Smooth muscle cell (in vitro differentiated cells): ENCODE data around the gene ADA. TPM values are rescaled to one million over a fixed set of nuclear protein-coding genes. Genes with fewer than 3 reads are reported as not detected.

ENCODE experiments used
- DNase-seq: peaks from one replicate; lab custom pipeline; 2025; ENCODE audit not compliant: unreplicated experiment; lab: John Stamatoyannopoulos, UW
- H2AFZ ChIP-seq: fragments of 200-600 bp; sonication (generic); 2 replicates; pipeline ENCODE4 v1.6.0; 2016; ENCODE audit warnings: antibody characterized with exemption, low read depth, mild to moderate bottlenecking
- H3F3A ChIP-seq: fragments of 200-600 bp; sonication (generic); 2 replicates; pipeline ENCODE4 v1.6.0; 2017; ENCODE audit warnings: antibody characterized with exemption, low read depth
- H3K27ac ChIP-seq: fragments of 200-600 bp; sonication (generic); 2 replicates; pipeline ENCODE4 v1.5.1; 2016; ENCODE audit warnings: low read depth, mild to moderate bottlenecking
- H3K27me3 ChIP-seq: fragments of 200-600 bp; sonication (generic); 2 replicates; pipeline ENCODE4 v1.6.1; 2016; ENCODE audit warnings: low read depth, mild to moderate bottlenecking
- H3K36me3 ChIP-seq: fragments of 200-600 bp; sonication (generic); 2 replicates; pipeline ENCODE4 v1.5.1; 2016; ENCODE audit warnings: low read depth
- H3K4me1 ChIP-seq: fragments of 200-600 bp; sonication (generic); 2 replicates; pipeline ENCODE4 v1.5.1; 2016; ENCODE audit warnings: low read depth
- H3K4me2 ChIP-seq: fragments of 200-600 bp; sonication (generic); 2 replicates; pipeline ENCODE4 v1.6.0; 2016; ENCODE audit warnings: mild to moderate bottlenecking
- H3K4me3 ChIP-seq: fragments of 200-600 bp; sonication (generic); 2 replicates; pipeline ENCODE4 v1.5.1; 2016; ENCODE audit warnings: mild to moderate bottlenecking
- H3K79me2 ChIP-seq: fragments of 200-600 bp; sonication (generic); 2 replicates; pipeline ENCODE4 v1.6.0; 2016; ENCODE audit warnings: low read depth, mild to moderate bottlenecking
- H3K9ac ChIP-seq: fragments of 200-600 bp; sonication (generic); 2 replicates; pipeline ENCODE4 v1.6.0; 2016; ENCODE audit warnings: low read depth
- H3K9me3 ChIP-seq: fragments of 200-600 bp; sonication (generic); replicated peaks from 2 replicates; pipeline ENCODE4 v1.5.1; 2016; ENCODE audit warnings: low read depth
- H4K20me1 ChIP-seq: fragments of 200-600 bp; sonication (generic); 2 replicates; pipeline ENCODE4 v1.6.0; 2016; ENCODE audit warnings: low read depth
- WGBS: methylation state at CpG from one replicate; pipeline ENCODE4 v1.1.7; 2016; ENCODE audit warnings: low lambda C conversion rate; 5-methylcytosine and 5-hydroxymethylcytosine counted together
- polyA plus RNA-seq: library from polyadenylated mRNA; unstranded; fragments of >200 nt; fragmentation: Nextera tagmentation; extraction: Ambion mirVana; gene quantifications from 2 replicates; pipeline ENCODE4 v1.2.1, GENCODE V29; 2016
- total RNA-seq: library from RNA; depleted of rRNA; stranded (reverse); fragments of >200 nt; gene quantifications from 2 replicates; pipeline ENCODE4 v1.2.3, GENCODE V29; 2014
- TF ChIP-seq, protein P1 (sequence below): fragments of 200-600 bp; sonication (generic); IDR thresholded peaks from 2 replicates; pipeline ENCODE4 v1.5.1; 2017; ENCODE audit warnings: borderline replicate concordance, mild to moderate bottlenecking, antibody characterized with exemption; ENCODE audit not compliant: insufficient read depth, poor library complexity, severe bottlenecking

Gene ADA
- total and polyA plus RNA-seq, 2 experiments from 2014 or later, result 28.4 to 35.2 TPM

DNA sequence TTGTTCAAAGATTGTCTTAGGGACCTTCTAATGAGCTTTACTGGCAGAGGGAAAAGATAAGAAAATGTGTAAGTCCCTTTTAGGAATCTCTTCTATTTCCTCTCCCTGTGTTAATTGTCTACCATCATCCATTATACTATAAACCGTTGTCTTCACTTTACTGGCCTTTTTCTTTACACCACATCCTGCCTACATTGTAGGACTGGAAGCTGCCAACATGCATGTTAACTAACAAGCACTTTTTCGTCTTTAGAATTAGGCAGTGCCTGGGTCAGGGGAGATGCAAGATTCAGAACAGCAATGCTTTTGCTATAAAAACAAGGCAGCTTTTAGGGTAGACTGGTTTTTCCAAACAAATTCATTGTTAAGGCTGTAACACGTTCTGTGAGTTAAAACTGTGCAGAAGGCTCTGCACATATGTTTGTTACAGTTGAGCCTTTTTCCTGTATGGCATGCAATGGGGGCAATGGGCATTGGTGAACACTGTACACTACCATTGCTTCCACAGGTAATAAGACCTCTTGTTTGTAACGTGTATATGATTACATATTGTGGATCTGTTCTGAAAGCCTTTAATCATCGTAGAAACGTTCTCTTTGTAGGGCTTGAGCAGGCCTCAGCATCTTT is 80.0 kb downstream of the ADA start:
- Histone ChIP-seq H3K27me3 (no peaks in the 10 kb centered on the region), H3K79me2 (peaks cover 13% of the 10 kb centered on the region), H3K36me3 (no peaks in the 10 kb centered on the region), H3K9me3 (no peaks in the 10 kb centered on the region), H3K4me1 (peaks cover 12% of the 10 kb centered on the region), H3K27ac (peak overlapping the region; percentile 99), H4K20me1 (no peaks in the 10 kb centered on the region), H3F3A (peaks cover 46% of the 10 kb centered on the region), H2AFZ (no peak overlapping the region), H3K4me2 (peak overlapping the region; percentile 49), H3K9ac (peak overlapping the region; percentile 86), H3K4me3 (no peak overlapping the region)
- DNase-seq, result no peak
- TF ChIP-seq, protein P1, sequence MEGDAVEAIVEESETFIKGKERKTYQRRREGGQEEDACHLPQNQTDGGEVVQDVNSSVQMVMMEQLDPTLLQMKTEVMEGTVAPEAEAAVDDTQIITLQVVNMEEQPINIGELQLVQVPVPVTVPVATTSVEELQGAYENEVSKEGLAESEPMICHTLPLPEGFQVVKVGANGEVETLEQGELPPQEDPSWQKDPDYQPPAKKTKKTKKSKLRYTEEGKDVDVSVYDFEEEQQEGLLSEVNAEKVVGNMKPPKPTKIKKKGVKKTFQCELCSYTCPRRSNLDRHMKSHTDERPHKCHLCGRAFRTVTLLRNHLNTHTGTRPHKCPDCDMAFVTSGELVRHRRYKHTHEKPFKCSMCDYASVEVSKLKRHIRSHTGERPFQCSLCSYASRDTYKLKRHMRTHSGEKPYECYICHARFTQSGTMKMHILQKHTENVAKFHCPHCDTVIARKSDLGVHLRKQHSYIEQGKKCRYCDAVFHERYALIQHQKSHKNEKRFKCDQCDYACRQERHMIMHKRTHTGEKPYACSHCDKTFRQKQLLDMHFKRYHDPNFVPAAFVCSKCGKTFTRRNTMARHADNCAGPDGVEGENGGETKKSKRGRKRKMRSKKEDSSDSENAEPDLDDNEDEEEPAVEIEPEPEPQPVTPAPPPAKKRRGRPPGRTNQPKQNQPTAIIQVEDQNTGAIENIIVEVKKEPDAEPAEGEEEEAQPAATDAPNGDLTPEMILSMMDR, result no peak
- 32% methylated on average over 6 of the region's 6 CpGs for whole genome bisulfite sequencing

DNA sequence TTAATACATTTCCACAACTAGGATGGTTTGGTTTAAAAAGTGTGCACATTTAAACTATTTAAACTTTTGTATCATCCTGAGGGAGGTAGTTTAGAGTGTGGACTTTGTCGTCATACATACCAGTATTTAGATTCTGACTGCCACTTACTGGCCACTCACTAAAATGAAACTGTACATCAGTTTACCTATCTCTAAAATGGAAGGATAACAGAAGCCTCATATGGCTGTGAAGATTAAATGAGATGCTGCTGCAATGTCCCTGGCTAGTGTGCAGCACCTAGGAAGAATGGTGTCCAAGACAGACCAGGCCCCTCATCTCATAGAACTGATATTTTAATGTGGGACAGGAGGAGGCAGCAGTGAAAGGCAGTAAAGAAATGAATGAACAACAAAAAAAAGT is 81.1 kb downstream of the ADA start:
- no peaks in the 10 kb centered on the region for H3K27me3 ChIP-seq
- no peak for DNase-seq
- WGBS, result 97% methylated on average over 1 of the region's 1 CpG
- H3K27ac ChIP-seq, result peak overlapping the region; percentile 50
- peaks cover 46% of the 10 kb centered on the region for H3F3A ChIP-seq
- no peak overlapping the region for H3K4me2 ChIP-seq
- TF ChIP-seq, protein P1, result no peak
- no peak overlapping the region for H2AFZ ChIP-seq
- H3K9me3 ChIP-seq, result no peaks in the 10 kb centered on the region
- H3K36me3 ChIP-seq, result no peaks in the 10 kb centered on the region
- H4K20me1 ChIP-seq, result no peaks in the 10 kb centered on the region
- H3K9ac ChIP-seq, result no peak overlapping the region
- H3K4me3 ChIP-seq, result no peak overlapping the region
- H3K79me2 ChIP-seq, result peaks cover 13% of the 10 kb centered on the region
- peaks cover 12% of the 10 kb centered on the region for H3K4me1 ChIP-seq

Other genes with a start within 250 kb of the ADA start
- gene TTPAL, start 175.8 kb downstream of the ADA start, total RNA-seq, result 5.6 and 9.2 TPM in 2 replicates
- gene TTPAL, start 175.8 kb downstream of the ADA start, polyA plus RNA-seq, result 5.8 and 10.9 TPM in 2 replicates
- 84.9 and 96.0 TPM in 2 replicates for gene SERINC3, start 129.6 kb downstream of the ADA start, total RNA-seq
- gene SERINC3, start 129.6 kb downstream of the ADA start, polyA plus RNA-seq, result 99.5 and 106 TPM in 2 replicates
- 81.4 and 86.1 TPM in 2 replicates for gene PKIG, start 69.1 kb downstream of the ADA start, total RNA-seq
- gene PKIG, start 69.1 kb downstream of the ADA start, polyA plus RNA-seq, result 67.5 and 68.9 TPM in 2 replicates
- gene CCN5, start 63.7 kb upstream of the ADA start, total RNA-seq, result not detected in 2 replicates
- gene CCN5, start 63.7 kb upstream of the ADA start, polyA plus RNA-seq, result not detected in 2 replicates
- gene KCNK15, start 94.2 kb upstream of the ADA start, total RNA-seq, result 0.54 TPM in 1 of 2 replicates, not detected in the other
- gene KCNK15, start 94.2 kb upstream of the ADA start, polyA plus RNA-seq, result 0.06 and 0.24 TPM in 2 replicates
- gene RIMS4, start 158.8 kb upstream of the ADA start, total RNA-seq, result not detected in 2 replicates
- gene RIMS4, start 158.8 kb upstream of the ADA start, polyA plus RNA-seq, result not detected in 2 replicates
- gene YWHAB, start 234.0 kb upstream of the ADA start, total RNA-seq, result 99.6 and 99.8 TPM in 2 replicates
- 226 and 246 TPM in 2 replicates for gene YWHAB, start 234.0 kb upstream of the ADA start, polyA plus RNA-seq